GM21390 (cell line): ENCODE data around the gene SLC50A1.

Source experiments
- ATAC-seq: cut with Tn5 transposase; IDR thresholded peaks from one replicate; pipeline ENCODE4 v1.9.1; 2021; ENCODE audit not compliant: unreplicated experiment

Gene SLC50A1

GRCh38 chr1:155135415-155136028, at the start of gene SLC50A1:
SLC50A1 (plus strand) TSS chr1:155135852; CDS start chr1:155135912, 60 bp downstream.
- ATAC-seq = peak; percentile 68

GRCh38 chr1:155086128-155086741, 49.4 kb upstream of the SLC50A1 start:
- no peak for ATAC-seq

GRCh38 chr1:155086856-155087535, 48.7 kb upstream of the SLC50A1 start:
- ATAC-seq = no peak

GRCh38 chr1:155091071-155092051, 44.3 kb upstream of the SLC50A1 start:
- ATAC-seq = no peak

- no peak for ATAC-seq
Measured at GRCh38 chr1:155092131-155092530, 43.5 kb upstream of the SLC50A1 start.

- no peak for ATAC-seq
Measured at GRCh38 chr1:155092641-155093040, 43.0 kb upstream of the SLC50A1 start.

- ATAC-seq = no peak
Measured at GRCh38 chr1:155093911-155094621, 41.6 kb upstream of the SLC50A1 start.

GRCh38 chr1:155094622-155094948, 41.1 kb upstream of the SLC50A1 start:
- no peak for ATAC-seq

- ATAC-seq = no peak
Measured at GRCh38 chr1:155099331-155099730, 36.3 kb upstream of the SLC50A1 start.

- no peak for ATAC-seq
Measured at GRCh38 chr1:155103325-155103724, 32.3 kb upstream of the SLC50A1 start.

- ATAC-seq = no peak
Measured at GRCh38 chr1:155104605-155105534, 30.8 kb upstream of the SLC50A1 start.

GRCh38 chr1:155105604-155106011, 30.0 kb upstream of the SLC50A1 start:
- no peak for ATAC-seq

GRCh38 chr1:155106862-155107261, 28.8 kb upstream of the SLC50A1 start:
- ATAC-seq = no peak

- ATAC-seq = no peak
Measured at GRCh38 chr1:155107309-155108264, 28.1 kb upstream of the SLC50A1 start.

- no peak for ATAC-seq
Measured at GRCh38 chr1:155108296-155108695, 27.4 kb upstream of the SLC50A1 start.

GRCh38 chr1:155110381-155110780, 25.3 kb upstream of the SLC50A1 start:
- ATAC-seq = no peak

- no peak for ATAC-seq
Measured at GRCh38 chr1:155110826-155111225, 24.8 kb upstream of the SLC50A1 start.

GRCh38 chr1:155113450-155113980, 22.1 kb upstream of the SLC50A1 start:
- ATAC-seq = no peak
